HG03342 (cell line): ENCODE measurements around the gene TACC3.

Experiments
- ATAC-seq: cut with Tn5 transposase; IDR thresholded peaks from one replicate; pipeline ENCODE4 v1.9.1; 2021; ENCODE audit warnings: mild to moderate bottlenecking, moderate library complexity; ENCODE audit not compliant: unreplicated experiment

The TACC3 gene

DNA sequence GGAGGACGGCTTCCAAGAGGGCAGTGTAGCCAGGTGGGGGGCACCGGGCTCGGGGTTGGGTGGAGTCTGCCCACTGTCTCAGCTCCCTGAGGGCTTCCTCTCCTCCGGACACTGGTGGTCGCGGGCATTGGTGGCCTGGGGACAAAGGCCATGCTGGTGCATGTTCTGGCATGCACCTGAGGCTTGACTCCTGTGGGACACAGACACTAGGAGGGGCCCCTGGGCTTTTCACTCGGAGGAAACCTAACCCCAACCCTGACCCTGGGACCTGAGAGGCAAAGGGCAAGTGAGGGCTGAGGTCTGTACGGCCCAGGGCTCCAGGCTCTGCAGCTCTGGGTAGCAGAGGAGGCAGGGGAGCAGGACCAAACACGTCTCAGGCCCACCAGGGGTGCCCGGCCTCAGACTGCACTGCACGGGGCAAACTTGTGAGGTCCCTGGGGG, 49.5 kb downstream of the TACC3 start:
- no peak for ATAC-seq

DNA sequence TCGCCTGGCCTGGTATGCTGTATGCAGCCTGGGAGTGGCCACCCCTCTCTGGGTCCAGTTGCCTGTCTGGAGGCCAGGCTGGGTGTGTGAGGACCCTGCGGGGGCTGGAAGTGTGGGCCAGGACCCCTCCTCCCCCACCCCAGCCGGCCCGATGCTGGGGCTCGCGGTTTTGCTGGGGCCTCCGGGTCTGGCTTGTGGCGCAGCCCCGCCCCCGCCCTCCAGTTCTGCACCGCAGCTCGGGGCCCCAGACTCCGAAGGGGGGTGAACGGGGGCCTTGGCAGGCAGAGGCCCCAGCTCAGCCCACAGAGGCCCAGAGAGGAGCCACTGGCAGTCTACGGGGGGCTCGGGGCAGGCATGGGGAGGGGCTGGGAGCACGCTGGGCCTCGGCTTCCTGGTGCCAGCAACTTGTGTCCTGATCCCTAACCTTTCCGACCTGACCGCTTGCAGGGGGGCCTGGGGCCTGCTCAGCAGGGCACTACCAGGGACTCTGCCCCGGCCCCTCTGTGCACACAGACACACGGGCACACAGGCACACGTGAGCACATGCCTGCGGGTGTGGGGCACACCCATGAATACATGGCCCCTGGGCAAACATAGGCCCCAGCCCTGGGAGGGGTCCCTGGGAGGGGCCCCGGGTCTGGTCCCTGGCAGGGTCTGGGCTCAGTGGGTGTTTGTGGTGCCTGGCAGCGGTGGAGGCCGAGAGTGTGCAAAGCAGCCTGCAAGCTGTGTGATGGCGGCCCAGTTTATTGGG, 50.4 kb downstream of the TACC3 start:
- no peak for ATAC-seq

DNA sequence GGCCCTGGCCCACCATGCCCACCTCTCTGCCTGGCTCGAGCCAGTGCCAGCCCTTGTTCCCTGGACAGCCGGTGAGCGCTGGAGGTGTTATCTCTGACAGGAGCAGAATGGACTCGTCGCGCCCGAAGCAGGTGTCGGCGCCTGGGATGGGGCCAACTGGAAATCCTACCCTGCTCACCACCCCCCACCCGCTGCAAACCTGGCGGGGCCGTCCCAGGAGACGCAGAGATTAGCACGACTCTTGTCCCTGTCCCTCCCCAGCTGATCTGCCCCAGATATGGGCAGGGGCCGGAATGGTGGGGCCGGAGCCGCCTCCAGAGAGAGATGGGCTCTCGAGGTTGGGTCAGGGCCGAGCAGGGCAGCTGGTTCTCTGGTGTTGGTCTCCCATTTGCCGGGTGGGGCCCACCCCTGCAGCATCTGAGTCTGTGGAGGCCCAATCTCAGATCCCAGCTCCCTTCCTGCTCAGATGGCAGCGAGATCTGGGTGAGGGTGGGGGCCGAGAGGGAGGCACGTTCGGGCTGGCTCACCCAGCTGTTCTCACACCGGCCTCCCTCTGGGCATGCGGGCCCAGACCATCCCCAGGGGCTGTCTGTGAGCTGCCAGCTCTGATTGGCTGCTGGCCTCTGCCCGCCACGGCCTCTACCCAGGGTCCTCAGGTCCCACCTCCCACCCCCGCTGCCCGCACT, 51.7 kb downstream of the TACC3 start:
- ATAC-seq: no peak

DNA sequence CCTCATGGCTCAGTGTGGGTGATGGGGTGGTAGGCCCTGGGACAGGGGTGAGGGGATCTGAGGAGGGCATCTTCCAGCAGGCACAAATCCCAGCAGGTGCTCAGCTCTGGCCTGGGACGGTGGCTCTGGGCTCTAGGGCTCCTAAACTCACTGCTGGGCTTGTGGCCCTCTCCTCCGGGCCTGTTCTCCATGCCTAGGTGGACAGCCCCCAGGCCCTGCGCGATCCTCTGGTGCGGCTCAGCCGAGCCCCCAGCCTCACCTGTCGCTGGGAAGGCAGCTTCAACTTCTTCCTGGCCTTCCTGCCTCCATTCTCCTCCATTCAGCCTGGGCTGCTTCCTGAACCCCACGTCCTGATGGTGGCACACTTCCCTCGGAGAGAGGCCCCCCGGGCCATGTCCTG, 52.4 kb downstream of the TACC3 start:
- ATAC-seq: no peak

DNA sequence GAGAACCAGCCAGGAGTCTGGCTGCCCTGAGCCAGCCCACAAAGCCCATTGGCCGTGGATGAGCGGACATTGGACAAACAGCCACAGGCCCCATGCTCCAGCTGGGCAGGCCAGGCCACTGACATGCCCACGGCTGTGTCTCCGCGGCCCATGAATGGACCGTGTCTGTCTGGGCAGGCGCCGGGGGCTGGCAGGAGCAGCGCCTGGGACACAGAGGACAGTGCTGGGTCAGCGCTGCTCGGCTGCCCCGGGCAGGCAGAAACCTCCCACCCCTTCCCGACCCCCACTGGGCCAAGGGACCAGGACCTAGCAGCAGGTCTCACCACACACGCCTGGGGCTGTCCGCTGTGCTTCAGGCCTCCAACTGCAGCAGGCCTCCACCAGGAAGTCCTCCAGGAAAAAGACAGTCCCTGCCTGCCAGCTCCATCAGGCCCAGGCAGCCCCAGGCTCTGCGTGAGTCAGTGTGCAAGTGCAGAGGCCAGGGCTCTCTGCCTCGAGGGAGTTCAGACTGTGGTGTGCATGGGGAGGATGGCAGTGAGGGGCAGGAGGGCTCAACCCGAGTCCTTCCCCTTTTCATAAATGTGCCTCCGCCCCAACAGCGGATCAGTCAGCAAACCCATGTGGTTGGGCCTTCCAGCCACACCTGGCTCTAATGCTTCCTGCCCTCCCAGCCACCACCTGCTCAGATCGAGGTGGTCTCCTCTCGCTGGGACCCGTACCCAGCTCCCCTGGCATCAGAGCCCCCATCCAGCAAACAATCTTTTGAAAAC, 54.6 kb downstream of the TACC3 start:
- ATAC-seq: no peak

DNA sequence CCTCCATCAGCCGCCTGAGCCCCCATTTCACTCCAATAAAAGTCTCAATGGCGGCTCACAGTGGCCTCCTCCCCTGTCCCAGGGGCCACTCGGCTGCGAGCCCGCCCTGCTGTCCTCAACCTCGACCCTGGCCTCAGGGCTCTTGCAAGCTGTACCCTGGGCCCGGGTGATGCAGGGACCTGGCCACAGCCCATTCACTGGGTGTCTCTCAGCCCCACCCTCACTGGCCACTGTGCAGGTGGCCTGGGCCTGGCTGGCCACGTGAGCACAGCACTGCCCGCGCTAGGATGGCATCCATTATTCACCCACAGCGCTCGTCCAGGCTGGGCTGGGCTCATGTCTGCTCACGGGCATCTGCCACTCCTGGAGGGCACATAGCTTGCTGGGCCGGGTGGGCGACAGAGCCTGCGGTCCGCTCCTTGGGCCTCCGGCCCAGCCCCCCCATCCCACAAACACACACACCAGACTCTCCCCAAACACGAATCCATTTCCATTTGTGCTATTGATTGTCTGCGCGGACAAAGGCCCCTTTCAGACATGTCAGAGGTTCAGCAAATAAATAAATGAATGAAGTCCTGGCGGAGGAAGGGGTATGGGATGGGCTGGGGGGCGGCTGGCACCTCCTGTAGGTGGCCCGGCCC, 55.3 kb downstream of the TACC3 start:
- no peak for ATAC-seq

DNA sequence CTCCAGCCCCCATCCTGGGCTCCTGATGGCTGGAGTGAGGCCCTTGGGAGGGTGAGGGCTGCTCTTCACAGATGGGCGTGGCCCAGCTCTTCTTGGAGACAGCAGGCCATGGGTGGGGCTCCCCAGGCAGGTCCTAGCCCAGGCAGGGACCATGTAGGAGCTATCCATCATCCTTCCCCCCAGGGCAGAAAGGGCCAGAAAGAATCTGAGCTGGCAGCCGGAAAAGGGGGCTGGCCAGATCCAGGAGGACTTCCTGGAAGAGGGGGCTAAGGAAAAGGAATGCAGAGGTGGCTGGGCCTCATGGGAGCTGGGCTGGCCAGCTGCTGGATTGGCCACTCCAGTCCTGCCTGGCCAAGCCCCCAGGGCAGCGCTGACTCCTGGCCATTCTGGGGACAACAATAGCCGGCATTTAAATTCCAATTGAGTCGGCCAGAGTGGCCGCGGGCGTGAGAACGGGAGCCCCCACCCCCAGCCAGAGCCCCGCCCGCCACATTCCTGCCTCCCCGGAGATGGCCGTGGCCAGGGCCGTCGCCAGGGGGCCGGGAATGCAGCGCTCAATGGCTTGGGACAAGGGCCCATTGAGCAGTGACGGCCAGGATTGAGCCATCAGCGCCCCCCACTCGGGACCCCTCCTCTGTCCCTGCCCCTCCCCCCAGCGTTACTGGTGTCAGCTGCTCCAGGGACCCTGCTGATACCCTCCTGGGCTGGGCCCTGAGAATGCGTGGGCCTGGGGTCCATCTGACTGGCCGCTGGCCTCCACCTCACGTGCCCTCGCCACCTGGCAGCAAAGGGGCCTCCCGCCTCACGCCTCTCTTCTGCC, 56.7 kb downstream of the TACC3 start:
- no peak for ATAC-seq

DNA sequence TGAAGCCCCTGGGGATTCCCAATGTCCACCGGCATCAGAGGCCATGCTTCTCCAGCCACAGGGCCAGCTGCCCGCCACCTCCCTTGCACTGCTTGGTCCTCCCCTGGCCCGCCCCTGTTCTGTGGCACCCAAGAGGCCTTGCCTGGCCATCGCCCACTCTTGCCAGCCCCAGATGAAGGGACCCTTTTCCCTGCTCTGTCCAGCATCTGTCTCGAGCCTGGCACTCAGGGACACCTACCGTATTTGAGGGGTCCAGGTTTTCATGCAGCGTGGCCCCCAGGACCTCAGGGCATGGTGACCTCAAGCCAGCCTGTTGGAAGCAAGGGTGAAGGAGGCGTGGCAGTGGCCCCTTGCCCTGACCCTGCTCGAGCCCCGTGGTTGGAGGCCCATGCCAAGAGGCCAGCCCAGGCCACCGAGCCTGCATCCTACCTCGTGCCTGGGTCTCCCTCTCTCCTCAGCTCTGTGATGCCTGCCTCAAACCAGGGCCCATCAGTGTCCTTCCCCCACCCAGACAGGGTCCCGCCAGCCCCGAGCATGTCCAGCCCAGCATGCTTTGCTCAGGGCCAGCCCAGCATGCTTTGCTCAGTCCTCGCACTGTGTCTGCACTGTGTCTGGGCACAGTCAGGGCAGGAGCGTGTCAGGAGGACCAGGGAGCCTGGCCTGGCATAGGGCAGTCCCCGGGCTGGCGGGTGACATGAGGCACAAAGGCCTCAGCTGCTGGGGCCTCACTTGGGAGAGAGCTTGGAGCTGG, 57.5 kb downstream of the TACC3 start:
- no peak for ATAC-seq

DNA sequence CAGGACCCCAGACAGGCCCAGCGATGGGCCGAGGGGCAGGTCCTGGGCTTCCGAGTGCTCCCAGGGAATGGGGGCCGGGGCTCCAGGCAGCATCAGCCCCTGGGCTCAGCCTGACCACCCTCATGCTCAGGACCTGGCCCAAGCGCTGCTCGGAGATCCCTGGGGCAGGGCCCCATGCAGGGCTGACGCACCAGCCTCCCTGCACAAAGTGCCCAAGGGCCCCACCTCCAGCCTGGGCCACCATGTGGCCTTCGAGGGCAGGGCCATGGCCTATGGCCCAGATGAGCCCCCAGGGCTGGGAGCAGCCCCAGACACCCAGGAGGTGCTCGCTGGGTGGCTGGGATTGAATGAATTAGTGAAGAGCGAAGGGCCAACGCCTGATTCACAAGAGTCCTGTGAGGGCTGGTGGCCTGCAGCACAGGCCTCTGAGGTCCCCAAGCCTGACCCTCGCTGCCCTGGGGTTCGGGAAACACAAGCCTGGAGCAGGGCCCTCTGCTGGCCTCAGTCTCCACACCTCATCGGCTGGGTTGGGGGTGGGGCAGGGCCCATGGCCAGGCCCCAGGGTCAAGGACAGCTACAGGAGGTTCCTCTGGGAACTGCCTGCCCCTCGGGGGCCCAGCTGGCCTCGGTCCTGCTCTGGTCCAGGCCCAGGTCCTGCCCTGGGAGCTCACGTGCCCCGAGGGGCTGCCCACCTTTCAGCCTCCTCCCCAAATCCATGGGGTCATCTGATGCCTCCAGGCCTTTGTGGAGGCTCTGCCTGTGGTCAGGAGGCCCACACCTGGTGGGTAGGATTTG, 58.5 kb downstream of the TACC3 start:
- ATAC-seq: no peak

DNA sequence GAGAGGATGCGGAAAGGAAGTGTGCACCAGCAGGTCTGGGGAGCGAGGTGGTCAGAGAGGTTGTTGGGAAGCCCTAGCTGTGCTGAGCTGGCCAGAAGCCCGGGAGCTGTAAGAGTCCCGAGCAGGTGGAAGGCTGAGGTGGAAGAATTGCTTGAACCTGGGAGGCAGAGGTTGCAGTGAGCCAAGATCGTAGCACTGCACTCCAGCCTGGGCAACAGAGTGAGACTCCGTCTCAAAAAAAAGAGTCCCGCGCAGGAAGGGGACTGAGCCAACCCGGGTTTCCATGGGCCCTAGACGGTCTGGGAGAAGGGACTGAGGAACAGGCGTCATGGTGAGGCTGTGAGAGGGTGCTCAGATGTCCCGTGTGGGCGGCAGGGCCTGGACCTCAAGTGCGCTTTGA, 59.1 kb downstream of the TACC3 start:
- ATAC-seq: no peak

DNA sequence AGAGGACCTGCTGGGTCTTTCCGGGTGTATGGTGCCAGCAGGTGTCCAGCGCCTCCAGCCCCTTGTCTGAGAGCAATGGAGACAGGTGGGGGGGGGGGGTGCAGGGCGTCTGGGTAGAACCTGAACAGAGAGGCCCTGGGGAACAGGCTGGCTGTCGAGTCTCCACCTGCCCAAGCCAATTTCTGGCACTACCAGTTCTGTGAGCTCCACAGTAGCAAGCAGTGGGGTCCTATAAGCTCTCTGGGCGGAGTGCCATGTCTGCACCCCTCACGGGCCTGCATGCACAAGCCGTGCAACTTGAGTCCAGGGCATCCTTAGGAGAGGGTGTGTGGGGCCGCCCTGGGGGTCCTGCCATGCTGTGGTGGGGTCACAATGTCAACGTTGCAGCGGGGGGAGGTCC, 61.7 kb downstream of the TACC3 start:
- no peak for ATAC-seq

DNA sequence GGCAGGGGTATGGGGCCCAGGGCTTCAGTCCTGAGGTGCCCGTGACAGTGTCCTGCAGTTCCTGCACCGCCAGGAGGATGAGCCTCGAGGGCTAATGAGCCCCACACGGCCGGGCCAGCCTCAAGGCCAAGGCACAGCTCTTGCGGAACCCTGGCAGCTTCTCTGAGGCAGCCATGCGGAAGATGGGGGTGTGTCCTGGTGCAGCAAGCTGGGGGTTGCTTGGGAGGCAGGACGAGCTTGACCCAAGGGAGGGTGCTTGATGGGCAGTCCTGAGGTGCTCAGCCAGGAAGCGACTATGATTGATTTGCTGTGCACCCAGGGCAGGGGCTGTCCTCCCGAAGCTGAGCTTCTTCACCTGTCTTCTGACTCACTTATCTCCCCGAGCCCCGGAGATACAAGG, 62.6 kb downstream of the TACC3 start:
- no peak for ATAC-seq

DNA sequence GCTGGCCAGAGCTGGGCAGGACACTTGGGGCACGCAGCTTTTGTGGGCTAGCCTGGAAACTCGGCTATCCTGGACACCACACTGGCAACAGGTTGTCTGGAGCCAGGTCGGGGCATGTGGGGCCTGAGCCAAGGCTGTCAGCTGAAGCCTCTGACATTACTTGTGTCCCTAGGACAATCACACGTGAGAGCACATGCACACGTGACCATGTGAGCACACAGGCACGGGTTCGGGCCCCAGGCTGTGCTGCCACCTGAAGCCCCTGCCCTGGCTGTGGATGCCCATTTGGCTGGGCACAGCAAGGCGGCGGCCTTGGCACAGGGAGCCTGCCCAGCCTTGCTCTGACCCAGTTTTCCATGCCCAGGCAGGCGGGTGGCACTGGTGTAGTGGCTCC, 63.1 kb downstream of the TACC3 start:
- ATAC-seq: no peak

DNA sequence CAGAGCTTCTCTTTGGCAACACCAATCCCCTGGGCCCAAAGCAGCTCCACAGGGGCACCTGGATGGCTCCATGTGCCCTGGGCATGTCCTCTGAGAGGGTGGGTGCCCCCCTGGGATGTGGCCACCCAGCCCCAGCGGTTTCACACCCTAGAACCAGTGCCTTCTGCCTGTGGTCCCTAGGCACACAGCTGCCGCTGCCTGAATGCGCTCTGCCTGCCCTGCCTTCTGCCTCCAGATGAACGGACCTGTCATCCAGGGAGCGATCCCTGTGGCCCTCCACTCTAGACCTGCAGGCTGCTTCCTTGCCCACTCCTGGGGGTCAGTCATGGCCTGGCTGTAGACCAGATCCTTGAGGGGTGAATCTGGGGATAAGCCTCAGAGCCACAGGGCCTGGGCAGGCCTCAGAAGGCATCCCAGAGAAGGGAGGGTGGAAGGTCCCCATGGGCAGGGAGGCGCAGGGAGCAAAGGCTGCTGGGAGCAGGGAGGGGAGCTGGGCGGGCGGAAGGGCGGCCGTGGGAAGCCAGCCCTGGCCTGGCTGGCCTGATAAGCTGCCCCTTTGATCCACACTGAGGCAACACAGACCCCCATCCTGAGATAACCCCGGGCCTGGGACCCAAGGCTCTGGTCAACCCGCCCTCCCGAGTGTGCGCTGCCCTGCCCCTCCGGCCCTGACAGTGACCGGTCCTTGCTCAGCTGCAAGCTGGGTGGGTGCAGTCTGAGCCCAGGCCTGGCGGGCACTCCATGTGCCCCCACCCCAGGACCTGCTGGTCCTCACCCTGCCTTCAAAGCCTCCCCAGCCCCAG, 63.7 kb downstream of the TACC3 start:
- ATAC-seq: no peak

DNA sequence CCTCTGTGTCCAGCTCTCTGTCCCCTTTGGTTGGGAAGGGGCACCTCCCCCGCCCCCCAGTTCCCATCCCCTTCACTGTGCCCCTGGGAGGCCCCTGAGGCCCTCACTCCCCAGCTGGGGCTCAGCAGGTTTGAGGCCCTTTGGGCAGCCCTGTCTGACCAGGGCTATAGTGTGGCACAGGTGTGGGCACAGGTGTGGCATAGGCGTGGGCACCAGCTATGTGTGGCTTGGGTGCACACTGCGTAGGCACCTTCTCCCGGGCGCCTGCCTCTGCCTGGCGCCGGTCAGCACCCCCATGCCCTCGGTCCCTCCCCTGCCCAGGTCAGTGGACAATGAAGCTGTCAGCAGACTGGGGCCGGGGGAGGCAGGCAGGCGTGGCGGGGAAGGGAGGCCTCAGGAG, 64.3 kb downstream of the TACC3 start:
- no peak for ATAC-seq

DNA sequence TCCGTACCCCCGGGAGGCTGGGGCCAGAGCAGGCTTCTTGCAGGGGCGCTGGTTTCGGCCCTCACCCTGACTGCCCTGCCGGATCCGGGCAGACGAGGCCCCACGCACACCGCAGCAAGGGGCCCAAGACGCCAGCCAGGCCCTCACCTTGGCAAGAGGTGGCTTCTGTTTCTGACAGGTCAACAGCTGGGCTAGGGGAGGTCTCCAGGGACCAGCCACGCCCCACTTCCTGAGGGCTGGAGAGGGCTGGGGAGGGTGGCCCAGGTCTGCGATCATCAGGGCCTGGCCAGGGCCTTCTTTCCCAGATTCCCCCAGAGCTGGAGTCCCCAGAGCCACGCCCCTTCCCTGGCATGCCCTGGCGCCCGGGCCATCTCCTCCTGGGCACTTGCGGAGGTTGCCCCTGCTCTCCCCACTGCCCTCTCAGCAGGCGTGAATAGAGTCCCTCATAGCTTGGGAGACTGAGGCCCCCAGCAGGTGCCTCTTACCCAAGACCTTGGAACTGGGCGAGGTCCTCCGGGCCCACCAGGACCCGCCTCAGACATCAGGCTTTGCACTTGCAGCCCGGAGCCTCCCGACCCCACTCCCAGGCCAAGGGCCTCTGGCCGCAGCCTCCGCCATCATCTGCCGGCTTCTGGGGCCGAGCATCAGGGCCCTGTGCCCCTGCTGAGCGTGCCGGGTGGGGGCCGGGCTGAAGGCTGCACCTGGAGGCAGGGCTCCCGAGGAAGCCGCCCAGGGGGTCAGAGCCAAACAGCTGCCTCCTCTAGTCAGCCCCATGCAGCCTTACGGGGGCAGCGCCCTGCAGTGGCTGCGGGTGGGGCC, 65.4 kb downstream of the TACC3 start:
- ATAC-seq: no peak

DNA sequence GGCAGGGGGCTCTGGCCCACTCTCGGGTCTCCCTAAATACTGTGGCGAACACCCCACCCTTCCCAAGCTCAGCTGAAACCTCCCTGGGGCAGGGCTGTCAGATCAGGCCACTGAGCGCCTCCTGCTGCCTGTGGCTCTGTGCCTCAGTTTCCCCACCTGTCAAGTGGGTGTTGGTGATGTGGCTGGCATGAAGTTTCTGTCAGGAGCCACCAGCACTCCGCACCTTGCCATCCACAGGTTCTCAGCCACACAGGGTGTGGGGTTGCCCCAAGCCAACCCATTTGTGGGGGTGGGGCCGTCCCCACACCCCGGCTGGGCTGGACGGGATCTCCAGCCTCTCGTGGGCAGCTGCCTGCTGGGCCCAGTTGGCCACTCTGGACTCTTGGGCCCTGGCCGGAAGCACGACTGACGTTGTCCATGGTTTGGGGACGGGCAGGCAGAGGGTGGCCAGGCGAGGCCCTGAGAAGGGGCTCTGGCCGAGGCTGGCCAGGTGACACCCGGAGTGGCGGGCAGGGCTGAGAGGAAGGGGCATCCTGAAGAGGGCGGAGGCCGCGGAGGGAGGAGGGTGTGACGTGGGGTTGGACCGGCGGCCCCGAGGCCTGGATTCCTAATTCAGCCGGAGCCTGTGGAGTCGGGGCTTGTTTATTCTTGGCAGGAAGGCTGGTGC, 66.2 kb downstream of the TACC3 start:
- ATAC-seq: no peak
